Keratinocyte (primary cell): Measurements from ENCODE around the gene GTF3C6. TPM values are rescaled to one million over a fixed set of nuclear protein-coding genes. Genes with fewer than 3 reads are reported as not detected.

ENCODE experiments used
- DNase-seq: peaks from one replicate; pipeline ENCODE4 v3.0.0-alpha.2; 2011; ENCODE audit warnings: low read depth, missing footprints, low spot score
- FAIRE-seq: peaks from 2 replicates; lab custom pipeline; 2011; peaks lifted over from hg19 to GRCh38; lab: Jason Lieb, UNC
- H2AFZ ChIP-seq: 2 replicates; pipeline ENCODE4 v1.6.0; 2012; ENCODE audit warnings: low read length, control low read depth, inconsistent platforms; ENCODE audit not compliant: control insufficient read depth
- H3K27ac ChIP-seq: 2 replicates; pipeline ENCODE4 v1.5.1; 2011; ENCODE audit warnings: low read length; ENCODE audit not compliant: control insufficient read depth, insufficient read depth
- H3K27me3 ChIP-seq: 3 replicates; pipeline ENCODE4 v1.6.0; 2011; ENCODE audit warnings: low read length; ENCODE audit not compliant: control insufficient read depth, insufficient read depth; ENCODE audit errors: extremely low read depth
- H3K36me3 ChIP-seq, 2 experiments: 2 replicates in 1 of 2; 3 replicates in 1 of 2; pipeline ENCODE4 v1.5.1; 2011; ENCODE audit warnings: low read length in 2 of 2, mild to moderate bottlenecking in 1 of 2; ENCODE audit not compliant: control insufficient read depth in 2 of 2, insufficient read depth in 2 of 2; ENCODE audit errors: extremely low read depth in 1 of 2
- H3K4me1 ChIP-seq: 3 replicates; pipeline ENCODE4 v1.5.1; 2011; ENCODE audit warnings: low read length; ENCODE audit not compliant: control insufficient read depth, insufficient read depth; ENCODE audit errors: extremely low read depth
- H3K4me2 ChIP-seq: 3 replicates; pipeline ENCODE4 v1.6.0; 2011; ENCODE audit warnings: low read depth, low read length; ENCODE audit not compliant: control insufficient read depth, insufficient read depth; ENCODE audit errors: extremely low read depth
- H3K4me3 ChIP-seq, 3 experiments: fragments of 200-600 bp in 1 of 3; sonication (generic) in 1 of 3; 2 replicates in 2 of 3; 3 replicates in 1 of 3; pipeline ENCODE4 v1.5.1; 2011 to 2016; ENCODE audit warnings: low read length in 3 of 3, mild to moderate bottlenecking in 3 of 3, control low read depth in 2 of 3, inconsistent platforms in 1 of 3, low read depth in 1 of 3, mixed read lengths in 1 of 3, mixed run types in 1 of 3, moderate library complexity in 1 of 3; ENCODE audit not compliant: control insufficient read depth in 2 of 3, insufficient read depth in 2 of 3; ENCODE audit errors: extremely low read depth in 1 of 3
- H3K79me2 ChIP-seq: 2 replicates; pipeline ENCODE4 v1.6.0; 2012; ENCODE audit warnings: low read length; ENCODE audit not compliant: control insufficient read depth, insufficient read depth
- H3K9ac ChIP-seq: 3 replicates; pipeline ENCODE4 v1.6.0; 2011; ENCODE audit warnings: low read length; ENCODE audit not compliant: control insufficient read depth, insufficient read depth; ENCODE audit errors: extremely low read depth
- H3K9me1 ChIP-seq: 3 replicates; pipeline ENCODE4 v1.6.0; 2011; ENCODE audit warnings: low read length; ENCODE audit not compliant: control insufficient read depth, insufficient read depth; ENCODE audit errors: extremely low read depth
- H3K9me3 ChIP-seq: 2 replicates; pipeline ENCODE4 v1.5.1; 2012; ENCODE audit warnings: low read depth, low read length; ENCODE audit not compliant: control insufficient read depth
- H4K20me1 ChIP-seq: 3 replicates; pipeline ENCODE4 v1.6.0; 2011; ENCODE audit warnings: low read length; ENCODE audit not compliant: control insufficient read depth, insufficient read depth; ENCODE audit errors: extremely low read depth
- EZH2 ChIP-seq: IDR thresholded peaks from one replicate; pipeline ENCODE4 v1.6.1; 2012; ENCODE audit warnings: inconsistent platforms, mild to moderate bottlenecking, low read length, moderate library complexity
- dilution Hi-C: fragments of 300-500 bp; cut with MboI; formaldehyde crosslinking; loops from one replicate; pipeline ENCODE4 v1.7.0; 2020; ENCODE audit warnings: low sequenced_read_pairs; ENCODE audit not compliant: extremely low pct_ligation_motif_present
- polyA plus RNA-seq, 5 experiments: library from polyadenylated mRNA; depleted of rRNA in 3 of 5; stranded (reverse) in 3 of 5; stranded (forward) in 1 of 5; unstranded in 1 of 5; fragments of >200 nt; gene quantifications; 1 replicate in 1 of 5; 2 replicates in 3 of 5; 3 replicates in 1 of 5; pipeline versions ENCODE4 v1.2.1 to v1.2.3, GENCODE V29; 2011 to 2012; ENCODE audit warnings: missing spikeins in 2 of 5, low read depth in 1 of 5, low replicate concordance in 1 of 5
- TF ChIP-seq, protein P1 (sequence below), 3 experiments: IDR thresholded peaks in 1 of 3; conservative IDR thresholded peaks in 1 of 3; optimal IDR thresholded peaks in 1 of 3; 2 replicates in 2 of 3; 3 replicates in 1 of 3; pipeline versions ENCODE3 to v1.5.1; 2011; ENCODE audit warnings: low read length in 3 of 3, mild to moderate bottlenecking in 3 of 3, moderate library complexity in 2 of 3, control low read depth in 1 of 3, inconsistent platforms in 1 of 3; ENCODE audit not compliant: insufficient read depth in 2 of 3; ENCODE audit errors: extremely low read depth in 1 of 3

GTF3C6 gene
- polyA plus RNA-seq, 1 donor (not counting 4 experiments of a cell fraction or from before 2014, with no cell fraction given), result 40.8 TPM

DNA sequence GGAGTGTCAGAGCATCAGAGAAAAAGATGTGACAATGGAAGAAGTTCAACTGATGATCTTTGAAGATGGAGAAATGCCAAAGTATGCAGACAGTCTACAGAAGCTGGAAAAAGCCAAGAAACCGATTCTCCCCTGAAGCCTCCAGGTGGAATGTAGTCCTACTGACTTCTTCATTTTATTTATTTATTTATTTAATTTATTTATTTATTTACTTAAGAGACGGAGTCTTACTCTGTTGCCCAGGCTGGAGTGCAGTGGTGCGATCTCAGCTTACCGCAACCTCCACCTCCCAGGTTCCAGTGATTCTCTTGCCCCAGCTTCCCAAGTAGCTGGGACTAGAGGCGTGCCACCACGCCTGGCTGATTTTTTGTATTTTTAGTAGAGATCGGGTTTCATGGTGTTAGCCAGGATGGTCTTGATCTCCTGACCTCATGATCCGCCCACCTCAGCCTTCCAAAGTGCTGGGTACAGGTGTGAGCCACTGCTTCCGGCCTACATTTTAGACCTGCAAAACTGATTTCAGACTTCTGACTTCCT, 21.1 kb downstream of the GTF3C6 start:
- dilution Hi-C loops, result no loop called here

DNA sequence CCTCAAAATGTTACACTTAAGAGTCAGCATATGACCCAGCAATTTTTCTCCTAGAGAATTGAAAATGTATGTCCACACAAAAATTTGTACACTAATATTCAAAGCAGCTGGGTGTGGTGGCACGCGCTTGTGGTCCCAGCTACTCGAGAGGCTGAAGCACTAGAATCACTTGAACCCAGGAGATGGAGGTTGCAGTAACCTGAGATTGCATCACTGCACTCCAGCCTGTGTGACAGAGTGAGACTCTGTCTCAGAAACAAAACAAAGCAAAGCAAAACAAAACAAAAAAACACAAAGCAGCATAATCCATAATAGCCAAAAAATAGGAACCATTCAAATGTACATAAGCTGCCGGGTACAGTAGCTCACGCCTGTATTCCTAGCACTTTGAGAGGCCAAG, 21.7 kb downstream of the GTF3C6 start:
- Histone ChIP-seq H3K4me3 (no peak overlapping the region), H4K20me1 (no peaks in the 10 kb centered on the region), H3K9me3 (no peaks in the 10 kb centered on the region), H3K27me3 (no peaks in the 10 kb centered on the region), H3K79me2 (peaks cover 37% of the 10 kb centered on the region), H2AFZ (no peak overlapping the region), H3K9me1 (no peaks in the 10 kb centered on the region), H3K4me2 (no peak overlapping the region), H3K27ac (no peak overlapping the region), H3K36me3 (peaks cover 4 to 5% of the 10 kb centered on the region in 2 experiments), H3K9ac (no peak overlapping the region), H3K4me1 (peaks cover 10% of the 10 kb centered on the region)
- no peak for FAIRE-seq
- dilution Hi-C loops, result no loop called here
- no peak for DNase-seq
- no peak for TF ChIP-seq EZH2
- TF ChIP-seq, protein P1, sequence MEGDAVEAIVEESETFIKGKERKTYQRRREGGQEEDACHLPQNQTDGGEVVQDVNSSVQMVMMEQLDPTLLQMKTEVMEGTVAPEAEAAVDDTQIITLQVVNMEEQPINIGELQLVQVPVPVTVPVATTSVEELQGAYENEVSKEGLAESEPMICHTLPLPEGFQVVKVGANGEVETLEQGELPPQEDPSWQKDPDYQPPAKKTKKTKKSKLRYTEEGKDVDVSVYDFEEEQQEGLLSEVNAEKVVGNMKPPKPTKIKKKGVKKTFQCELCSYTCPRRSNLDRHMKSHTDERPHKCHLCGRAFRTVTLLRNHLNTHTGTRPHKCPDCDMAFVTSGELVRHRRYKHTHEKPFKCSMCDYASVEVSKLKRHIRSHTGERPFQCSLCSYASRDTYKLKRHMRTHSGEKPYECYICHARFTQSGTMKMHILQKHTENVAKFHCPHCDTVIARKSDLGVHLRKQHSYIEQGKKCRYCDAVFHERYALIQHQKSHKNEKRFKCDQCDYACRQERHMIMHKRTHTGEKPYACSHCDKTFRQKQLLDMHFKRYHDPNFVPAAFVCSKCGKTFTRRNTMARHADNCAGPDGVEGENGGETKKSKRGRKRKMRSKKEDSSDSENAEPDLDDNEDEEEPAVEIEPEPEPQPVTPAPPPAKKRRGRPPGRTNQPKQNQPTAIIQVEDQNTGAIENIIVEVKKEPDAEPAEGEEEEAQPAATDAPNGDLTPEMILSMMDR (optimal IDR thresholded peaks at IDR 0.05 in 1 of 3, IDR thresholded peaks at IDR 0.05 in 1 of 3, conservative IDR thresholded peaks at IDR 0.05 in 1 of 3; ENCODE audit: extremely low read depth in 1 of 3, insufficient read depth in 2 of 3, low read length in 3 of 3), result no peak

More for the DNA sequence above, 21.1 kb downstream of the GTF3C6 start:
- no peak overlapping the region for H3K4me2 ChIP-seq
- peaks cover 33% of the 10 kb centered on the region for H3K79me2 ChIP-seq
- DNase-seq (no peak), FAIRE-seq (no peak)
- no peak overlapping the region for H2AFZ ChIP-seq
- H3K36me3 ChIP-seq, result peaks cover 2 to 5% of the 10 kb centered on the region in 2 experiments
- H3K27me3 ChIP-seq, result no peaks in the 10 kb centered on the region
- no peak overlapping the region for H3K4me3 ChIP-seq
- no peak overlapping the region for H3K9ac ChIP-seq
- no peak overlapping the region for H3K27ac ChIP-seq
- no peaks in the 10 kb centered on the region for H3K9me3 ChIP-seq
- H3K9me1 ChIP-seq, result no peaks in the 10 kb centered on the region
- H3K4me1 ChIP-seq, result peaks cover 10% of the 10 kb centered on the region
- H4K20me1 ChIP-seq, result no peaks in the 10 kb centered on the region
- no peak for TF ChIP-seq EZH2
- TF ChIP-seq, protein P1 (optimal IDR thresholded peaks at IDR 0.05 in 1 of 3, IDR thresholded peaks at IDR 0.05 in 1 of 3, conservative IDR thresholded peaks at IDR 0.05 in 1 of 3; ENCODE audit: extremely low read depth in 1 of 3, insufficient read depth in 2 of 3, low read length in 3 of 3), result no peak
